Measurements from ENCODE around the gene PDCD4. TPM values are rescaled to one million over a fixed set of nuclear protein-coding genes. Genes with fewer than 3 reads are reported as not detected.
A peak's percentile ranks its signal among the peaks of the same experiment; 100 is the strongest.

Gene PDCD4
- total and polyA plus RNA-seq, 2 of the 8 experiments (the other 6 are each of a cell fraction or from before 2014, with no cell fraction given): 3.3 to 26.8 TPM

DNA sequence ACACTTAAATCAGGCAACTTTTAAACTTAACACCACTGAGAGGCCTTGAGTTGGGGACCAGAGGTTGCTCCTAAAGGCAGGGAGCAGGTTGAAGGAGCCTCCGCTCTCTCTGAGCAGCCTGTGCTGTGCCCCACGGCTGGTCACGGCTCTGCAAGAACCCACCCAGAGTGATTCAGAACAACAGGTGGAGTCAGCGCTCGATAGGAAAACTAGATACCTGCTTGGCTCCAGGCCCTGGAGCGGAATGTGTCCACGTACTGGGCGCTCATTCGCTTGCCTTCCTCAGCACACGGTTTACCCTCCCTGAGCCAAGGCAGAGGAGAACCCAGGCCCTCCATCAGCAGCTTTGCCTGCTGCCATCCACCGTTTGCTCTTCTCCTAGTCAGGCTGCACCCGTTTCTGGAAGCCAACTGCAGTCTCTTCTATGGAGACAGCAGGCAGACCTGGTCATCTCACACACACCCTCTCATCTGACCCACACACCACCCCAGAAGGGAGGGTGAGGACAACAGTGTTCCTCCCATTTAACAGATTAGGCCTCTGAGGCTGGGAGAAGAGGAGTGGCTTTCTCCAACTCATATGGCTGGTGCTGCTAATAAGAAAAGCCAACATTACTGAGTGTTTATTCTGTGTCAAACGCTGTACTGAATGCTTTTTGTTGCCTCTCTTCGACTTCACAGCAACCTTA lies 37.6 kb upstream of the PDCD4 start:
- peak overlapping the region; percentile 84; the same call in 1 of the 2 replicates for H2BK12ac ChIP-seq (ENCODE audit: low read depth, low read length)
- H3K23ac ChIP-seq (ENCODE audit: insufficient read length): no peak overlapping the region
- H4K91ac ChIP-seq (replicated peaks; ENCODE audit: insufficient read length, low read length): no peak overlapping the region
- H2BK120ac ChIP-seq (replicated peaks; ENCODE audit: low read depth, low read length): no peak overlapping the region
- H4K8ac ChIP-seq (ENCODE audit: extremely low read depth, insufficient read depth, low read length): no peak overlapping the region; the same call in 1 of the 2 replicates
- H3K14ac ChIP-seq (ENCODE audit: insufficient read length): no peak overlapping the region
- no peak for FAIRE-seq
- 0 out of 2 replicates have a peak overlapping the region, but pooled peaks have one; percentile 47 for H2AFZ ChIP-seq (ENCODE audit: low read length)
- H2BK20ac ChIP-seq (ENCODE audit: low read length): no peak overlapping the region; the same call in 1 of the 2 replicates
- H3K27me3 ChIP-seq (replicated peaks in 1 of 4; ENCODE audit: control insufficient read depth in 3 of 4, extremely low read depth in 1 of 4, insufficient read depth in 3 of 4, low read length in 3 of 4): no peaks in the 10 kb centered on the region
- ChIA-PET POLR2A (ENCODE audit: partially characterized antibody) (no interaction called here), CTCF (ENCODE audit: partially characterized antibody) (interaction anchor here (1.5 to 3.3 kb wide), 2 partner anchors 10 to 31 kb away, joined by 4 to 10 read pairs; no protein-coding TSS in a partner anchor)
- H3K79me2 ChIP-seq (ENCODE audit: control insufficient read depth in 1 of 2, insufficient read depth in 2 of 2, low read length in 2 of 2): no peaks in the 10 kb centered on the region
- no peak overlapping the region for H4K5ac ChIP-seq (ENCODE audit: insufficient read length, low read depth, low read length)
- H4K20me1 ChIP-seq (replicated peaks in 1 of 2; ENCODE audit: control insufficient read depth in 1 of 2, insufficient read depth in 2 of 2, low read length in 2 of 2): no peaks in the 10 kb centered on the region
- no peak for TF ChIP-seq MAX (IDR thresholded peaks at IDR 0.05)
- TF ChIP-seq NANOG (IDR thresholded peaks at IDR 0.05; ENCODE audit: insufficient read depth, low read depth, low read length, poor library complexity, severe bottlenecking): no peak
- peak overlapping the region; percentile 32; the same call in 1 of the 2 replicates for H3K18ac ChIP-seq (ENCODE audit: extremely low read depth, low read length)
- H3K4me2 ChIP-seq (ENCODE audit: insufficient read depth in 1 of 2, low read depth in 2 of 2, low read length in 2 of 2): no peak overlapping the region
- no peaks in the 10 kb centered on the region for H3K23me2 ChIP-seq (ENCODE audit: low read depth, low read length)
- 88% methylated on average over 14 of the region's 14 CpGs; no CpG with 5 or more reads in 1 of the 2 experiments for WGBS, 2 experiments (ENCODE audit: extremely low coverage in 1 of 2, insufficient coverage in 1 of 2, insufficient read length in 1 of 2, insufficient replicate concordance in 2 of 2, low coverage in 1 of 2, low lambda C conversion rate in 2 of 2, missing lambda C conversion rate in 1 of 2)
- no peak overlapping the region for H3K4me3 ChIP-seq (ENCODE audit: extremely low read depth in 1 of 4, insufficient read depth in 2 of 4, low read depth in 3 of 4, low read length in 4 of 4)
- H3K56ac ChIP-seq (replicated peaks; ENCODE audit: insufficient read length, low read depth, low read length): no peak overlapping the region
- H2AK5ac ChIP-seq (ENCODE audit: low read depth, low read length): no peak overlapping the region
- H3K9ac ChIP-seq (replicated peaks in 1 of 4; ENCODE audit: extremely low read depth in 1 of 4, low read depth in 3 of 4, low read length in 3 of 4): no peak overlapping the region
- H2BK5ac ChIP-seq (ENCODE audit: low read depth, low read length): no peak overlapping the region
- H3K4ac ChIP-seq (replicated peaks; ENCODE audit: insufficient read length, low read depth, low read length): no peak overlapping the region
- H3K27ac ChIP-seq (ENCODE audit: low read depth, low read length): no peak overlapping the region
- no peaks in the 10 kb centered on the region for H3K36me3 ChIP-seq (ENCODE audit: control insufficient read depth in 2 of 4, insufficient read depth in 4 of 4, low read length in 3 of 4)
- H2BK15ac ChIP-seq (ENCODE audit: low read length): peak overlapping the region; percentile 12; the same call in 1 of the 2 replicates
- no peak for DNase-seq (ENCODE audit: low read depth in 1 of 2, low spot score in 2 of 2)
- H3K4me1 ChIP-seq (replicated peaks in 1 of 4; ENCODE audit: control insufficient read depth in 3 of 4, insufficient read depth in 4 of 4, low read length in 3 of 4): peaks cover 0 to 10% (median 3%) of the 10 kb centered on the region in 4 experiments; a peak in 4 of 7 replicates
- no peaks in the 10 kb centered on the region for H3K79me1 ChIP-seq (ENCODE audit: low read depth, low read length)
- no peaks in the 10 kb centered on the region for H3K9me3 ChIP-seq (ENCODE audit: insufficient read depth in 2 of 2, low read depth in 1 of 2, low read length in 1 of 2)
